ENCODE measurements around the gene ZFP91.
"Not testable (repeated sequence)": the region's sequence is repeated elsewhere in the genome, so short reads cannot be mapped to it uniquely, and the experiment has no call there.

The ZFP91 gene, protein sequence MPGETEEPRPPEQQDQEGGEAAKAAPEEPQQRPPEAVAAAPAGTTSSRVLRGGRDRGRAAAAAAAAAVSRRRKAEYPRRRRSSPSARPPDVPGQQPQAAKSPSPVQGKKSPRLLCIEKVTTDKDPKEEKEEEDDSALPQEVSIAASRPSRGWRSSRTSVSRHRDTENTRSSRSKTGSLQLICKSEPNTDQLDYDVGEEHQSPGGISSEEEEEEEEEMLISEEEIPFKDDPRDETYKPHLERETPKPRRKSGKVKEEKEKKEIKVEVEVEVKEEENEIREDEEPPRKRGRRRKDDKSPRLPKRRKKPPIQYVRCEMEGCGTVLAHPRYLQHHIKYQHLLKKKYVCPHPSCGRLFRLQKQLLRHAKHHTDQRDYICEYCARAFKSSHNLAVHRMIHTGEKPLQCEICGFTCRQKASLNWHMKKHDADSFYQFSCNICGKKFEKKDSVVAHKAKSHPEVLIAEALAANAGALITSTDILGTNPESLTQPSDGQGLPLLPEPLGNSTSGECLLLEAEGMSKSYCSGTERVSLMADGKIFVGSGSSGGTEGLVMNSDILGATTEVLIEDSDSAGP

DNA sequence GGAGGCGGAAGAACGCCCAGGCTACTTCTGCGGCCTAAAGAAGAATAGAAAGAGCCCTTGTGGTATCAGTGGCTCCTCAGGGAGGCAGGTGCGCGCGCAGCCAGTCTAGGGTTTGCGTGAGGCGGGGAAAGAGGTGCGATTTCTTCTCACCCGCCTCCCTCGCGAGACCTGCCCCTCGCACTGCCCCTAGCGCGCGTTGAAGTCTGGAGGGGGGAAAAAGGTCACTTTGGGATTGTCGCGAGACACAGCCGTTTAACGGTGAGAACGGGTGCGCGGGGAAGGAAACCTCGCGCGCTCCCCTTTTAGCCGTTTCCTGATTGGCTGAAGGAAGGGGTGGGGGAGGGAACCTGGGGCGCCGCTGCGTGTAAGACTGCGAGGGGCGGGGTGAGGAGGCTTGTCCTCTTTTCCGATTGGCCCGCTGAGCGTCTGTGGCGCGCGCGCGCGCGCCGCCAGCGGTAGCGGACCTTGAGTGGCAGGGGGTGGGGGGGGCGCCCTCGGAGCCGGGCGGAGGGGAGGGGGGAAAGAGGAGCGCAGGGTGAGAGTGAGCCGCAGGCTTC, at the start of gene ZFP91:
TSS of gene ZFP91 (plus strand) at position 429 of the 557 bp plus-strand sequence. CDS start 219 bp downstream, outside the sequence.
- DNase-seq (ENCODE audit: insufficient read length, low spot score) = peak; percentile 50
- FAIRE-seq = no peak
- peak; percentile 59; the same call in 1 of the 2 replicates for TF ChIP-seq POLR2A (IDR thresholded peaks at IDR 0.05; ENCODE audit: low read depth, low read length)

DNA sequence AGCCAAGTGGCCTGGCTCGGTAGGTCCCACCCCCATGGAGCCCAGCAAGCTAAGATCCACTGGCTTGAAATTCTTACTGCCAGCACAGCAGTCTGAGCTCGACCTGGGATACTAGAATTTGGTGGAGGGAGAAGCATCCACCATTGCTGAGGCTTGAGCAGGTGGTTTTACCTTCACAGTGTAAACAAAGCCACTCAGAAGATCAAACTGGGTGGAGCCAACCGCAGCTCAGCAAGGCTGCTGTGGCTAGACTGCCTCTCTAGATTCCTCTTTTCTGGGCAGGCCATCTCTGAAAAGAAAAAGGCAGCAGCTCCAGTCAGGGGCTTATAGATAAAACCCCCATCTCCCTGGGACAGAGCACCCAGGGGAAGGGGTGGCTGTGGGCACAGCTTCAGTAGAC, 48.6 kb upstream of the ZFP91 start:
- TF ChIP-seq POLR2A (IDR thresholded peaks at IDR 0.05; ENCODE audit: low read depth, low read length) = no peak
- DNase-seq (ENCODE audit: insufficient read length, low spot score) (no peak), FAIRE-seq (no peak)

DNA sequence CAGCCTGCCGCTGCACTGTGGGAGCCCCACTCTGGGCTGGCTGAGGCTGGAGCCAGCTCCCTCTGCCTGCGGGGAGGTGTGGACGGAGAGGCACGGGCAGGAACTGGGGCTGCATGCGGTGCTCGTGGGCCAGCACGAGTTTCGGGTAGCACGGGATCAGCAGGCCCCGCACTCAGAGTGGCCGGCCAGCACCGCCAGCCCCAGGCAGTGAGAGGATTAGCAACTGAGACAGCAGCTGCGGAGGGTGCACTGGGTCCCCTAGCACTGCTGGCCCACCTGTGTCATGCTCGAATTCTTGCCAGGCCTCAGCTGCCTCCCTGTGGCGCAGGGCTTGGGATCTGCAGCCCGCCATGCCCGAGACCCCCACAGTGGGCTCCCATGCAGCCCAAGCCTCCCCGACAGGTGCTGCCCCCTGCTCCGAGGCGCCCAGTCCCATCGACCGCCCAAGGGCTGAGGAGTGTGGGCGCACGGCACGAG, 47.0 kb upstream of the ZFP91 start:
- DNase-seq (ENCODE audit: insufficient read length, low spot score) (no peak), FAIRE-seq (no peak)
- TF ChIP-seq POLR2A (IDR thresholded peaks at IDR 0.05; ENCODE audit: low read depth, low read length) = no peak

DNA sequence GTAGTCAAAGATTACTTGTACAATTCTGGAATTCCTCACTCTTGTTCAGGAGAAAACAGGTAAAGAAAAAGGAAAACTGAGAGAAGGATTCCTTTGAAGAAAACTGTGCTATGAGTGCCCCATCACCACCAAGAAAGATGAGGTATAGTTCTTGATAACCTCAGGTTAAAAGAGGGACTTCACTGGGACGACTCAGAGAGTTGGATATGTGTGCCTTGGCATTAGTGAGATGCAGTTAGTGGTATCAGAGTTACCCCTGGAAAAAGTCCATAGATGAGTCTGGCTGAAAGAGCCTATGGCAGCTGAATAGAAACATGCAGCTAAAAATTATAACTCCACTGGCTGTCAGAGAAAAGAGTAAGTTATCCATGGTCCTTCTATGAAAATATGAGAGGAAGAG, 32.0 kb upstream of the ZFP91 start:
- DNase-seq (ENCODE audit: insufficient read length, low spot score) = no peak
- no peak for FAIRE-seq
- no peak for TF ChIP-seq POLR2A (IDR thresholded peaks at IDR 0.05; ENCODE audit: low read depth, low read length)

DNA sequence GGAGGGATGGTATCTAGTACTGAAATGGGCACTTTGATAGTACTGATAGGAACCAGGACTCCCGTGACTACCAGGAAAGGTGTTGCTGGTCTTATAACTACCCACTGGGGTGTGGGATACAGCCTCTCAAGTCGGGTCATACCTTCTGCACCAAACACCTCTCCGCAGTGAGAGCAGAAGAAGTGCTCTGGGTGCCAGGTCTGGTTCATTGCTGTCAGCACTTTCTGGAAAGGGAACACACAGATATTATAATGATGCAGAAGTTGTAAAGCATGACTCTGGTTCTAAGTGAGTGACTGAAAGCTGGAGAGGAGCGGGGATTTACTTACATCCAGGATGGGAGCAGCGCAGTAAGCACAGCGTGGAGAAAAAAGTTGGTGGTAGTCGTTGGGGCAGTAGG, 29.2 kb upstream of the ZFP91 start:
- TF ChIP-seq POLR2A (IDR thresholded peaks at IDR 0.05; ENCODE audit: low read depth, low read length) = no peak
- FAIRE-seq (no peak), DNase-seq (ENCODE audit: insufficient read length, low spot score) (no peak)

DNA sequence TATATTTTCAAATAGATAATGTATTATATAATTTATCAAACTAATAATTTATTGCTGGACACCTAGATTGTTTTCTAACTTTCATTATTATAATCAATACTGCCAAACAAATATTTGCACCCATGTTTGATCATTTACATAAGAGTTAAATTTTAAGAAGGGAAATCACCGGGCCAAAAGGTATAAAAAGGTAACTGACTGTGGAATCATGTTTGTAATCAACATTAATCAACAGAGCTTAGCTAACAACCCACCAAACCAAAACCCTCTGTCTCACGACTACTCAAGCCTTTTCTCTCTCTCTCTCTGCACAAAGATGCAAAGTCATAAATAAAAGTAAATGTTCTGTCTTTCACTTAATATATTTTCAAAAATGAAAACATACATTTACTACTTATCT, 18.0 kb upstream of the ZFP91 start:
- FAIRE-seq (no peak), DNase-seq (ENCODE audit: insufficient read length, low spot score) (no peak)
- TF ChIP-seq POLR2A (IDR thresholded peaks at IDR 0.05; ENCODE audit: low read depth, low read length) = no peak

DNA sequence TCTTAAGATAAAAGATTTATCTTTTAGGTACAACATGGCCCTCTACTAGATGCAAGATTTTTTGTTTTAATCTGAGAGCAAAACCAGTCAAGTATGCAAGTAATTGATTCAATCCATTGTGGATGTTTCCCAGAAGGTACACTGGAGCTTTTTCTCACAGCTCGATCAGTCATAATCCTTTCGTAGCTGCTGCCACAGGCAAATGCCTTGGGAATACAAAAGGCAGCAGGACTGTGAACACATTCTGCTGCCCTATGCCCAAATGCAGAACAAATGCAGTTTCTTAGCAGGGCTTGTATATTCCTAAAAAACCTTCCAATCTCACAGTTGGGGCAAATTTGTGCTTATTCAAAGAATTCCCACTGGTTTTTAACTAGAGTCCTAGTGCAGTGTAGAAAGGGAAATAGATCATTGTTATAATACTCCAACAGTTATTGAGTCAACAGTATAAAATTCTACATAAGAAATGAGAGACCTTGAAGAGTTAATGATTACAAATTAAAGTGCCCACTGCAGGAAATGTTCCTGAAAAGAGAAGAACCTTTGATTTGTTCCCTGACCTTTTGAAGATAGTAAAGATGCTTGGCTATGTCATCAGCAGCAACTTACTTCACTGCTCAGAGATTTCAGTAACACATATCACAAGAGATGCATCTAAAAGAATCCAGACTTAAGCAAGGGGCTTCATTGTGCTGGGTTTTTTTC, 17.3 kb upstream of the ZFP91 start:
- DNase-seq (ENCODE audit: insufficient read length, low spot score) (no peak), FAIRE-seq (no peak)
- no peak for TF ChIP-seq POLR2A (IDR thresholded peaks at IDR 0.05; ENCODE audit: low read depth, low read length)

DNA sequence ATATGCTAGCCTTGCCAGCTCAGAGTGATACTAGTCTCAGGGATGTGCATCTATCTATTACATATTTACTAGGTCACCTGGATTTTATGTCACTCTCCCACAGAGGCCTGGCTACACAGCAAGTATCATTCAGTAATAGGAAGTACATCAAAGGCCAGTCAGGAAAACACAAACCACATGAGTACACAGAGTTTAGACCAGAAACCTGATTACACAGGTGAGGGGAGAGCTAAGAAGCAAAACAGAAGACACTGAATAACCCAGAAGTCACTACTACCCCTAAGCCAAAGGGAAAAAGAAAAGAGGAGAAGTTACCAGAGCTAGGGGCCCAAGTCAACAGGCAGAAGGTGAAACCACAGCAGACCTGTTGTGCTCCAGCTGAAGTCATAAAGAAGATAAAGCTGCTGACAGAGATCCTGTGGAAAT, 16.5 kb upstream of the ZFP91 start:
- FAIRE-seq = no peak
- TF ChIP-seq POLR2A (IDR thresholded peaks at IDR 0.05; ENCODE audit: low read depth, low read length) = no peak
- no peak for DNase-seq (ENCODE audit: insufficient read length, low spot score)

DNA sequence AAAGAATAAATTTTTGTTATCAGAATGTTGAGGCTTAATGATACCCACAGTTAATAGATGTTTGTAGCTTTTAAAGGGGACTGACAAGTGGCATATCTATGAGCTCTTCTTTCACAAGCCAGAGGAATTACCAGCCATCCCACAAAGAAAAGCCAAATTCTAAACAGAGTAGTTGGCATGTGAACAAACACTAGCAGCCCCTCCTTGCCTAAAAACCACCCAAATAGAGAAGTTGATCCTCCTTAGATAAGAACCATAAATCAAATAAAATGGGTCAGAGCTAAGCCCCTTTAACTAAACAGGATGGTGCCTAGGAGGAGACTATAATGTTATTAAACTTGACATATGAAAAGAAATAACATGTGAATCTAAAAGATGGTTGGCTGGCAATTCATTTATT, 14.6 kb upstream of the ZFP91 start:
- DNase-seq (ENCODE audit: insufficient read length, low spot score) = no peak
- FAIRE-seq = no peak
- TF ChIP-seq POLR2A (IDR thresholded peaks at IDR 0.05; ENCODE audit: low read depth, low read length) = no peak

DNA sequence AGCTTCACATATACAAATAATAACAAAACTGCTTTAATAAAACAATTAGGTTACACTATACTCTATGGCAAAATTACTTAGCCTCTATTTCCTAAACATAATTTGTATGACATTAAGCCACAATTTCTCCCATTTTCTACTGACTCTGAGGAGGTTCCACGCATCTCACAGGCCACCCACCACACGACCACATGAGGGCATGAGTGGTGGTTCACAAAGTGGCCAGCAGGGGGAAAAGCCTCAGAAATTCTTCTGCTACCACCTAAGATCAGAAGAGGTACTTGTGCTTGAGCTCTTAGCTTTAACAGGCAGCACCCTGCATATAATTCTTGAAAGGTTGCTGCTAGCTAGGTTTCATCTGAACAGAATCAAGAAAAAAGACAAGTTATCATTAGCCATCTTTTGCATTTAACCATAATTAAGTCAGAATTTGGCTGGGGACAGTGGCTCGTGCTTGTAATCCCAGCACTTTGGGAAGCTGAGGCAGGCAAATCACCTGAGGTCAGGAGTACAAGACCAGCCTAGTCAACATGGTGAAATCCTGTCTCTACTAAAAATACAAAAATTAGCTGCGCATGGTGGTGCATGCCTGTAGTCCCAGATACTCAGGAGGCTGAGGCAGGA, 10.9 kb upstream of the ZFP91 start:
- FAIRE-seq (peak; percentile 64), DNase-seq (ENCODE audit: insufficient read length, low spot score) (peak; percentile 7)
- no peak for TF ChIP-seq POLR2A (IDR thresholded peaks at IDR 0.05; ENCODE audit: low read depth, low read length)

DNA sequence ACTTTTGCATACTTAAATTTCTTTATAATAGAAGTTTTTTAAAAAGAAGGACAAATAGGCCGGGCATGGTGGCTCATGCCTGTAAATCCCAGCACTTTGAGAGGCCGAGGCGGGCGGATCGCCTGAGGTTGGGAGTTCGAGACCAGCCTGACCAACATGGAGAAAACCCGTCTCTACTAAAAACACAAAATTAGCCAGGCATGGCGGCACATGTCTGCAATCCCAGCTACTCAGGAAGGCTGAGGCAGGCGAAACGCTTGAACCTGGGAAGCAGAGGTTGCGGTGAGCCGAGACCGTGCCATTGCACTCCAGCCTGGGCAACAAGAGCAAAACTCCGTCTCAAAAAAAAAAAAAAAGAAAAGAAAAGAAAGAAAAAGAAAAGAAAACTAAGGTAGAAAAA, 6.0 kb upstream of the ZFP91 start:
- FAIRE-seq; DNase-seq (ENCODE audit: insufficient read length, low spot score): not testable (repeated sequence)

DNA sequence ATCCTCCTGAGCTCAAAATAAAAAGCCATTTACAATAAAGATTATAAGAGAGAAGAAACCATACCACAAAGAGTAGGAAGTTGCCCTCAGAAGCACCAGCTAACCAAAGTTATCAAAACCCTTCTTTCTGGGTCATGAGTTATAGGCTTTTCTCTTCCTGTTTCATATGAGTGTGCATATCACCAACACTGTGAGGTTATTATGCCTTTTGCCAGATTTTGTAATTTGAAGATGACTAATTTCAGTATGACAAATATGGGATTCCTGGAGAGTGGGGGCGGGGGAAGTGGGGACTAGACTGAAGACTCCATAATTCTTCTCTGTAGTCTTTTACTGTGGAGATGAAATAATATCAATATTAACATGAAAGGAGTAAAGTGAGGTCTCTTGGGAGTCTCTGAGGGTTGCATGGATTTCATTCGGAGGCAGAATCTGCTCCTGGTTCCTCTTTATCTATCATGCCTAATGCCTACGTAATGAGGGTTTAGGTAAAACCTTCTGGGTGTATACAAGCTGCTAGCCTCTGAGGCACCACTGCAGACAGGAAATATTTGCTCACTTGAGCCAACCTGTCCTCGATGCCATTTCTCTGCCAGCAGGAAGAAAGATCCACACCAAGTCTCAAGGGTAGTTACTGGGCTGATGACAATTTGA, 5.3 kb upstream of the ZFP91 start:
- peak; percentile 41 for FAIRE-seq
- TF ChIP-seq POLR2A (IDR thresholded peaks at IDR 0.05; ENCODE audit: low read depth, low read length) = no peak
- peak; percentile 11 for DNase-seq (ENCODE audit: insufficient read length, low spot score)

DNA sequence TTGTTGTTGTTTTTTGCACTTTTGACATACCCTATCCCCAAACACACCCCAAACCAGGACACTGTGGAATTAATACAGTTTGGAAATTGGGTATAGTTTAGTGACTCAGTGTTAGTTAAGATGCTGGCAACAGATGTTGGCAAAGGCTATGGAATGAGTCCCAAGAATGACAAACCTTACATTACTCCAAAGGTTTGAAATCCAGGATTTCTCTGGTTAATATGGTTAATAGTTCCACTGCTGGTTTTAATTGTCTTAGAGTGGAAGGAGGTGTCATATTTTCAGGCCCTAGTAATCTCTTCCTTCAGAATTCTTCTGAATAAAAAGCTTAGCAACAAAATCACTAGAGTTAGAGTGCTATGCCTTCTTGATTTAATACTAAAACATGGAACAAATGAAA, 4.0 kb upstream of the ZFP91 start:
- no peak for DNase-seq (ENCODE audit: insufficient read length, low spot score)
- no peak for FAIRE-seq
- TF ChIP-seq POLR2A (IDR thresholded peaks at IDR 0.05; ENCODE audit: low read depth, low read length) = no peak
